HepG2 (cell line): Measurements from ENCODE around the gene ZNF547. TPM values are rescaled to one million over a fixed set of nuclear protein-coding genes. Genes with fewer than 3 reads are reported as not detected.

Experiments
- ATAC-seq: fragments of 200-7000 bp; cut with Tn5 transposase; 3 replicates; pipeline ENCODE4 v1.9.1; 2020; ENCODE audit warnings: mild to moderate bottlenecking, moderate library complexity
- BruUV-seq: library from RNA; stranded (reverse); fragments of 400-500 nt; replicated peaks from 2 replicates; lab custom pipeline; 2021; lab: Mats Ljungman, UMichigan
- CTCF ChIA-PET: fragments of 300-600 bp; formaldehyde crosslinking; extraction: SDS; loops from one replicate; lab custom pipeline; 2021; ENCODE audit warnings: low total read pairs, inconsistent platforms, low intra/inter-chr PET ratio; lab: Yijun Ruan, JAX
- POLR2A ChIA-PET: fragments of 350-600 bp; sonication (Branson Sonifier 250); formaldehyde crosslinking; loops from one replicate; lab custom pipeline; 2020; ENCODE audit warnings: antibody characterized with exemption, inconsistent platforms; lab: Yijun Ruan, JAX
- DNase-seq: peaks from one replicate; pipeline ENCODE4 v3.0.0-alpha.2; 2015; ENCODE audit warnings: low spot score
- FAIRE-seq: peaks from 3 replicates; lab custom pipeline; 2011; peaks lifted over from hg19 to GRCh38; lab: Jason Lieb, UNC
- H2AFZ ChIP-seq: one replicate; pipeline ENCODE4 v1.6.1; 2011; ENCODE audit warnings: low read length, inconsistent platforms
- H3K27ac ChIP-seq: fragments of 300-600 bp; 3 replicates; pipeline ENCODE4 v1.8.0; 2011; ENCODE audit warnings: mixed run types, mild to moderate bottlenecking, mixed read lengths, low read length, inconsistent platforms; ENCODE audit not compliant: insufficient read depth; ENCODE audit errors: extremely low read length
- H3K27me3 ChIP-seq, 2 experiments: fragments of 200-600 bp in 1 of 2; 2 replicates in 1 of 2; 3 replicates in 1 of 2; pipeline versions ENCODE4 v1.6.0 to v1.8.0; 2011; ENCODE audit warnings: low read length in 2 of 2, mild to moderate bottlenecking in 2 of 2, moderate library complexity in 2 of 2, inconsistent platforms in 1 of 2; ENCODE audit not compliant: insufficient read depth in 2 of 2, control insufficient read depth in 1 of 2
- H3K36me3 ChIP-seq, 2 experiments: fragments of 200-600 bp in 1 of 2; replicated peaks in 1 of 2; 2 replicates in 1 of 2; 3 replicates in 1 of 2; pipeline versions ENCODE4 v1.5.1 to v1.8.0; 2011; ENCODE audit warnings: low read length in 2 of 2, inconsistent platforms in 1 of 2; ENCODE audit not compliant: insufficient read depth in 2 of 2, control insufficient read depth in 1 of 2
- H3K4me1 ChIP-seq: 2 replicates; pipeline ENCODE4 v1.5.1; 2012; ENCODE audit warnings: low read length, inconsistent platforms; ENCODE audit not compliant: insufficient read depth
- H3K4me2 ChIP-seq: 2 replicates; pipeline ENCODE4 v1.6.0; 2011; ENCODE audit warnings: low read depth, low read length, inconsistent platforms
- H3K4me3 ChIP-seq, 3 experiments: fragments of 200-600 bp in 1 of 3; sonication (generic), shearing (Covaris generic) in 1 of 3; replicated peaks in 1 of 3; 2 replicates each; pipeline ENCODE4 v1.5.1; 2011 to 2016; ENCODE audit warnings: low read length in 3 of 3, inconsistent platforms in 2 of 3, low read depth in 2 of 3, mild to moderate bottlenecking in 2 of 3, control low read depth in 1 of 3, mixed read lengths in 1 of 3; ENCODE audit not compliant: insufficient read depth in 1 of 3
- H3K79me2 ChIP-seq: one replicate; pipeline ENCODE4 v1.6.1; 2011; ENCODE audit warnings: low read length, inconsistent platforms; ENCODE audit not compliant: insufficient read depth
- H3K9ac ChIP-seq: 2 replicates; pipeline ENCODE4 v1.6.0; 2011; ENCODE audit warnings: mild to moderate bottlenecking, low read depth, low read length, inconsistent platforms; ENCODE audit not compliant: insufficient read depth
- H3K9me3 ChIP-seq: 2 replicates; pipeline ENCODE4 v1.5.1; 2012; ENCODE audit warnings: mild to moderate bottlenecking, low read length
- H4K20me1 ChIP-seq: 2 replicates; pipeline ENCODE4 v1.6.0; 2011; ENCODE audit warnings: inconsistent platforms, mild to moderate bottlenecking, low read length, moderate library complexity; ENCODE audit not compliant: insufficient read depth
- AHDC1 ChIP-seq: sonication (generic); formaldehyde crosslinking; IDR thresholded peaks from 2 replicates; pipeline ENCODE4 v1.5.1; 2020; ENCODE audit warnings: mild to moderate bottlenecking, missing genetic modification reagents, borderline replicate concordance
- CHD2 ChIP-seq: IDR thresholded peaks from 2 replicates; pipeline ENCODE4 v1.6.1; 2011; ENCODE audit warnings: low read depth, low read length, improper control_type of control experiment
- GABPB1 ChIP-seq: IDR thresholded peaks from 2 replicates; pipeline ENCODE4 v1.6.1; 2016; ENCODE audit warnings: mild to moderate bottlenecking, missing genetic modification reagents, moderate library complexity, missing compliant biosample characterization
- IKZF5 ChIP-seq: IDR thresholded peaks from 2 replicates; pipeline ENCODE4 v1.6.1; 2018; ENCODE audit warnings: missing genetic modification reagents, mild to moderate bottlenecking, missing compliant biosample characterization
- PRPF4 ChIP-seq: fragments of 200-400 bp; formaldehyde crosslinking; IDR thresholded peaks from 2 replicates; pipeline ENCODE4 v1.6.1; 2016; ENCODE audit warnings: low read length, low read depth; ENCODE audit not compliant: poor library complexity, severe bottlenecking
- SIX1 ChIP-seq: sonication (generic); formaldehyde crosslinking; IDR thresholded peaks from 2 replicates; pipeline ENCODE4 v1.4.0; 2020; ENCODE audit warnings: missing genetic modification reagents, borderline replicate concordance
- ZNF484 ChIP-seq: sonication (generic); formaldehyde crosslinking; IDR thresholded peaks from 2 replicates; pipeline ENCODE4 v1.5.1; 2020; ENCODE audit warnings: mild to moderate bottlenecking, low read depth, missing genetic modification reagents, borderline replicate concordance
- ZNF687 ChIP-seq: sonication (generic); formaldehyde crosslinking; IDR thresholded peaks from 2 replicates; pipeline ENCODE4 v1.5.1; 2020; ENCODE audit warnings: mild to moderate bottlenecking, missing genetic modification reagents, moderate library complexity
- WGBS: methylation state at CpG from one replicate; pipeline ENCODE4 v1.1.6; 2017; ENCODE audit warnings: low lambda C conversion rate; 5-methylcytosine and 5-hydroxymethylcytosine counted together
- in situ Hi-C: cut with HindIII; loops from 2 replicates; pipeline ENCODE4 v1.10.0; 2017; ENCODE audit warnings: low pct_unique_long_range_greater_than_20kb; ENCODE audit not compliant: extremely low pct_ligation_motif_present
- intact Hi-C: fragments of 100-400 bp; cut with micrococcal nuclease; formaldehyde crosslinking; loops from one replicate; pipeline ENCODE4 v1.10.0; 2022; ENCODE audit not compliant: unreplicated experiment
- polyA plus RNA-seq, 8 experiments: library from polyadenylated mRNA; depleted of rRNA in 3 of 8; stranded (reverse) in 7 of 8; unstranded in 1 of 8; fragments of >200 nt; fragmentation: Illumina TruSeq in 4 of 8; extraction: Trizol in 4 of 8; gene quantifications; 2 replicates each; pipeline versions ENCODE4 v1.2.1 to v1.2.3, GENCODE V29; 2011 to 2016; ENCODE audit warnings: low read depth in 4 of 8, missing spikeins in 1 of 8, mixed read lengths in 1 of 8; ENCODE audit not compliant: insufficient read depth in 1 of 8
- total RNA-seq, 5 experiments: library from RNA; depleted of rRNA; stranded (reverse); fragments of >200 nt; fragmentation: Illumina TruSeq; extraction: Trizol; gene quantifications; 2 replicates each; pipeline ENCODE4 v1.2.3, GENCODE V29; 2016; ENCODE audit warnings: low read depth in 1 of 5
- TF ChIP-seq, protein P1 (sequence below): sonication (generic); formaldehyde crosslinking; IDR thresholded peaks from 2 replicates; pipeline ENCODE4 v1.5.0; 2020; ENCODE audit warnings: missing genetic modification reagents

The ZNF547 gene
- total and polyA plus RNA-seq, 2 of the 13 experiments (the other 11 are each of a cell fraction or from before 2014, with no cell fraction given), result 2.0 to 2.6 TPM

DNA sequence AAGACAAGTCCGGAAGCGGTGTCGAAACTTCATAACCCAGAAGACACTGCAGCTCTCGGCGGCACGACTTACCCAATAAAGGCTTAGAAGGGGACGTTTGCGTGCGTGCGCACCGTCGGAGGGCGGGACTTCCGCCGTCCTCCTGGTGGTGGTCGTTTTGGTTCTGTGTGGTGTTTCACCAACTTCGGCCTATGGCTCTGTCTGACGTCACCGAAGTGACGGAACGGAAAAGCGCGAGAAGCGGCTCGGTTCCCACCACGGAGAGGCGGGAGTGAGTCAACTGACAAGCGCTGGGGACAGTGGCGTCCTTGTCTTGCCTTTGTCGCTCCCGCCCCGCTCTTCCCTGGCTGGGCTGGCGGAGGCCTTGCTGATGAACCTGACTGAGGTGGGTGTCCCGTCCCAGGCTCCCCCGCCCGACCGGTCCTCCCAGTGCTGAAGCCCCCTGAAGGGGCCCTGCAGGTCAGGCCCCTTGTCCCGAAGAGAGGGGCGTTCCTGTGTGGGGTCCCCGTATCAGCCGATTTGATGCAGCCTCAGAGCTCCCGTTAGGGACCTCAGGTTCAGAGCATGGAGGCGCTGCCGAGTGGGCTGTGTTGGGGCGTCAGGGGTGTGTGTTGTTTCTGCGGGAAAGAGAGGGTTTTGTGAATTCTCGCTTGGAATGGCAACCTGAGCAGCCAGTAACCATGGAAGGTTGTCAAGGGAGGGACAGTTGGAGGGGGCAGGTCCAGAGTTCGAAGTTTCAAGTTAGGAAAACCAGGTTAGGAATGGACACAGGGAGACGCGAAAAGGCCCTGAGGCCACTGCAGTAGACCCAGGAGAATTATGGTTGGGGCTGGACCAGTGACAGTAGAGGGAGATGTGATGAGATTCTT lies 26.6 kb downstream of the ZNF547 start, which contains the start of gene ZNF548 (continued):
- TF ChIP-seq ZNF687 (peak; percentile 86), CHD2 (peak; percentile 90), SIX1 (CRISPR knock-in tag) (no peak)

GRCh38 chr19:57395710-57396109 lies 32.4 kb downstream of the ZNF547 start:
- no TSS peak for BruUV-seq
- Histone ChIP-seq H3K4me3 (no peak overlapping the region), H4K20me1 (no peaks in the 10 kb centered on the region), H3K27me3 (no peaks in the 10 kb centered on the region), H3K79me2 (peaks cover 39% of the 10 kb centered on the region), H3K4me2 (no peak overlapping the region), H3K9ac (no peak overlapping the region), H3K9me3 (no peaks in the 10 kb centered on the region), H3K27ac (no peak overlapping the region), H2AFZ (no peak overlapping the region), H3K36me3 (peaks cover 18 to 57% of the 10 kb centered on the region in 2 experiments), H3K4me1 (peaks cover 21% of the 10 kb centered on the region)
- ChIA-PET POLR2A (no interaction called here), CTCF (no interaction called here)
- intact Hi-C loops, result no loop called here
- ATAC-seq, result no peak; the same call in 2 of the 3 replicates
- in situ Hi-C loops, result no loop called here
- 94% methylated on average over 5 of the region's 5 CpGs for WGBS
- no peak for DNase-seq
- no peak for FAIRE-seq
- TF ChIP-seq, protein P1, sequence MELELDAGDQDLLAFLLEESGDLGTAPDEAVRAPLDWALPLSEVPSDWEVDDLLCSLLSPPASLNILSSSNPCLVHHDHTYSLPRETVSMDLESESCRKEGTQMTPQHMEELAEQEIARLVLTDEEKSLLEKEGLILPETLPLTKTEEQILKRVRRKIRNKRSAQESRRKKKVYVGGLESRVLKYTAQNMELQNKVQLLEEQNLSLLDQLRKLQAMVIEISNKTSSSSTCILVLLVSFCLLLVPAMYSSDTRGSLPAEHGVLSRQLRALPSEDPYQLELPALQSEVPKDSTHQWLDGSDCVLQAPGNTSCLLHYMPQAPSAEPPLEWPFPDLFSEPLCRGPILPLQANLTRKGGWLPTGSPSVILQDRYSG (CRISPR knock-in tag), result no peak
- TF ChIP-seq ZNF484 (CRISPR knock-in tag) (no peak), GABPB1 (CRISPR knock-in tag) (no peak), IKZF5 (CRISPR knock-in tag) (no peak), AHDC1 (CRISPR knock-in tag) (no peak), PRPF4 (no peak)
